ENCODE measurements around the gene MGAT4A.

GRCh38 chr2:98777710-98778109 is 46.8 kb upstream of the MGAT4A start:
- TF ChIP-seq CTCF (IDR thresholded peaks at IDR 0.05) (no peak), POLR2A (IDR thresholded peaks at IDR 0.05) (no peak)
